Neural progenitor cell (in vitro differentiated cells): ENCODE data around the gene DRAXIN.

Source experiments
- CTCF ChIP-seq: fragments of 200-600 bp; sonication (generic); IDR thresholded peaks from 2 replicates; pipeline ENCODE4 v1.5.1; 2017; ENCODE audit warnings: antibody characterized with exemption, mild to moderate bottlenecking
- EZH2 ChIP-seq: fragments of 200-600 bp; sonication (generic); IDR thresholded peaks from 2 replicates; pipeline ENCODE4 v1.6.1; 2017; ENCODE audit warnings: antibody characterized with exemption, mild to moderate bottlenecking, moderate library complexity
- EZH2phosphoT487 ChIP-seq: fragments of 200-600 bp; sonication (generic); IDR thresholded peaks from 2 replicates; pipeline ENCODE4 v1.6.1; 2017; ENCODE audit warnings: antibody characterized with exemption

GRCh38 chr1:11728126-11728806 is 36.8 kb downstream of the DRAXIN start:
- TF ChIP-seq CTCF (no peak), EZH2 (no peak), EZH2phosphoT487 (no peak)
